ENCODE measurements around the gene FRAS1.

- no peak for TF ChIP-seq CTCF (IDR thresholded peaks at IDR 0.05)
- TF ChIP-seq POLR2A (IDR thresholded peaks at IDR 0.05) = no peak
Measured at GRCh38 chr4:78074759-78075158, 17.6 kb downstream of the FRAS1 start.

Data from right lobe of liver (tissue), 4 donors.